ENCODE measurements around the gene TRABD2A.

Gene TRABD2A

GRCh38 chr2:84827978-84828575 lies 52.8 kb downstream of the TRABD2A start:
- no peak for DNase-seq (ENCODE audit: low read depth in 4 of 4, low spot score in 1 of 4)

GRCh38 chr2:84823788-84824187 lies 57.1 kb downstream of the TRABD2A start:
- no peak for DNase-seq (ENCODE audit: low read depth in 4 of 4, low spot score in 1 of 4)

- DNase-seq (ENCODE audit: low read depth in 4 of 4, low spot score in 1 of 4) = no peak
Observed at GRCh38 chr2:84823229-84823628, 57.7 kb downstream of the TRABD2A start.

- no peak for DNase-seq (ENCODE audit: low read depth in 4 of 4, low spot score in 1 of 4)
Observed at GRCh38 chr2:84821806-84822205, 59.1 kb downstream of the TRABD2A start.

GRCh38 chr2:84817239-84817655 lies 63.6 kb downstream of the TRABD2A start:
- no peak for DNase-seq (ENCODE audit: low read depth in 4 of 4, low spot score in 1 of 4)

GRCh38 chr2:84816426-84817026 lies 64.4 kb downstream of the TRABD2A start:
- DNase-seq (ENCODE audit: low read depth in 4 of 4, low spot score in 1 of 4) = no peak

GRCh38 chr2:84815146-84815545 lies 65.7 kb downstream of the TRABD2A start:
- no peak for DNase-seq (ENCODE audit: low read depth in 4 of 4, low spot score in 1 of 4)

- DNase-seq (ENCODE audit: low read depth in 4 of 4, low spot score in 1 of 4) = no peak
Observed at GRCh38 chr2:84811839-84812431, 68.9 kb downstream of the TRABD2A start.

GRCh38 chr2:84808279-84808678 lies 72.6 kb downstream of the TRABD2A start:
- no peak for DNase-seq (ENCODE audit: low read depth in 4 of 4, low spot score in 1 of 4)

- no peak for DNase-seq (ENCODE audit: low read depth in 4 of 4, low spot score in 1 of 4)
Observed at GRCh38 chr2:84807063-84807485, 73.8 kb downstream of the TRABD2A start.

- DNase-seq (ENCODE audit: low read depth in 4 of 4, low spot score in 1 of 4) = no peak
Observed at GRCh38 chr2:84805250-84805958, 75.5 kb downstream of the TRABD2A start.

- DNase-seq (ENCODE audit: low read depth in 4 of 4, low spot score in 1 of 4) = no peak
Observed at GRCh38 chr2:84801811-84802210, 79.1 kb downstream of the TRABD2A start.

GRCh38 chr2:84800194-84800805 lies 80.6 kb downstream of the TRABD2A start:
- DNase-seq (ENCODE audit: low read depth in 4 of 4, low spot score in 1 of 4) = no peak

GRCh38 chr2:84799772-84800171 lies 81.1 kb downstream of the TRABD2A start:
- no peak for DNase-seq (ENCODE audit: low read depth in 4 of 4, low spot score in 1 of 4)

GRCh38 chr2:84797271-84797670 lies 83.6 kb downstream of the TRABD2A start:
- no peak for DNase-seq (ENCODE audit: low read depth in 4 of 4, low spot score in 1 of 4)

GRCh38 chr2:84796798-84797197 lies 84.1 kb downstream of the TRABD2A start:
- DNase-seq (ENCODE audit: low read depth in 4 of 4, low spot score in 1 of 4) = no peak

- DNase-seq (ENCODE audit: low read depth in 4 of 4, low spot score in 1 of 4) = no peak
Observed at GRCh38 chr2:84793641-84794040, 87.2 kb downstream of the TRABD2A start.

GRCh38 chr2:84792856-84793522 lies 87.9 kb downstream of the TRABD2A start:
- DNase-seq (ENCODE audit: low read depth in 4 of 4, low spot score in 1 of 4) = no peak

GRCh38 chr2:84788498-84788897 lies 92.4 kb downstream of the TRABD2A start:
- no peak for DNase-seq (ENCODE audit: low read depth in 4 of 4, low spot score in 1 of 4)

GRCh38 chr2:84788027-84788426 lies 92.9 kb downstream of the TRABD2A start:
- no peak for DNase-seq (ENCODE audit: low read depth in 4 of 4, low spot score in 1 of 4)

GRCh38 chr2:84786601-84787000 lies 94.3 kb downstream of the TRABD2A start:
- no peak for DNase-seq (ENCODE audit: low read depth in 4 of 4, low spot score in 1 of 4)
